ENCODE data around the gene NTPCR. TPM values are rescaled to one million over a fixed set of nuclear protein-coding genes. Genes with fewer than 3 reads are reported as not detected.

The NTPCR gene
- polyA plus RNA-seq, 1 donor (not counting 4 experiments of a cell fraction or from before 2014, with no cell fraction given), result 40.0 TPM

DNA sequence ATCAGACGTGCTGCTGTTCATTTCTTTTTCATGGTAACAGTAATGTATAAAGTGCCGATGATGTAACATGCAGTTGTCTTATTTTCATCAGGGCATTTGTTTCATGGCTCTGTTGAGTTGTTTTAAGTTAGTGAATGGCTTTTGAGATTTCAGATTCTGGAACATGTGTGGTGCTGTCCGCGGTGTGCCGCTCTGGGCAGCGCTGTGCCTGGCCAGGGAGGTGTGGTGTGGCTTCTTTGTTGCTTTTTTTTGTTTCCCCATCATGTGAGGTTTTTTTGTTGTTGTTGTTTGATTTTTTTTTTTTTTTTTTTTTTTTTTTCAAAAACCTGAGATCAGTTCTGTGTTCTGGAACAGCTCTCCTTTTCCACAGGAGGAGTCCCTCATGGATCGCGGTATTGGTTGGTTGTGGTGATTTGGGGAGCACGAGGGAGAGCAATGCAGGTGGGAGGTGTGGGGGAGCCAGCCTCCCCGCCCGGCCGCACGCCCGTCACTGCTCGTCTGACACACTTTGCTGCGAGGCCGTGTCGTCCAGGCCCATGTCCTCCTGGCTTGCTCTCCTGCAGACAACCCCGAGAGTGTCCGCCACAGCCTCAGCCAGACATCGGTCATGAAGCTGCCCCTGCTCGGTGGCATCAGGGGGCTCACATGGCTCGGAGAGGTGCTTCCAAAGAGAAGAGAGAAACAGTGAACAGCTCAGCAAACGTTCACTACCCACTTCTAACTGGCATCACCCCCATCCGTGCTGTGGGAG, 33.6 kb downstream of the NTPCR start:
- Histone ChIP-seq H4K20me1 (ENCODE audit: control insufficient read depth, extremely low read depth, insufficient read depth, low read length) (no peaks in the 10 kb centered on the region), H3K27me3 (ENCODE audit: control insufficient read depth, extremely low read depth, insufficient read depth, low read length) (no peaks in the 10 kb centered on the region), H3K27ac (ENCODE audit: control insufficient read depth, insufficient read depth, low read length) (no peak overlapping the region), H3K4me3 (ENCODE audit: control insufficient read depth in 2 of 3, extremely low read depth in 1 of 3, insufficient read depth in 2 of 3, low read depth in 1 of 3, low read length in 3 of 3) (no peak overlapping the region), H3K9ac (ENCODE audit: control insufficient read depth, extremely low read depth, insufficient read depth, low read length) (no peak overlapping the region), H3K4me1 (ENCODE audit: control insufficient read depth, extremely low read depth, insufficient read depth, low read length) (peaks cover 23% of the 10 kb centered on the region), H3K4me2 (ENCODE audit: control insufficient read depth, extremely low read depth, insufficient read depth, low read depth, low read length) (no peak overlapping the region), H3K79me2 (ENCODE audit: control insufficient read depth, insufficient read depth, low read length) (no peaks in the 10 kb centered on the region), H3K9me3 (ENCODE audit: control insufficient read depth, low read depth, low read length) (no peaks in the 10 kb centered on the region), H3K9me1 (ENCODE audit: control insufficient read depth, extremely low read depth, insufficient read depth, low read length) (no peaks in the 10 kb centered on the region), H2AFZ (ENCODE audit: control insufficient read depth, low read length) (no peak overlapping the region), H3K36me3 (ENCODE audit: control insufficient read depth in 2 of 2, extremely low read depth in 1 of 2, insufficient read depth in 2 of 2, low read length in 2 of 2) (peaks cover 7 to 8% of the 10 kb centered on the region in 2 experiments)
- dilution Hi-C loops (cut with MboI; ENCODE audit: extremely low pct_ligation_motif_present, low sequenced_read_pairs), result no loop called here
- no peak for DNase-seq (ENCODE audit: low read depth, low spot score)
- no peak for FAIRE-seq
- TF ChIP-seq EZH2 (IDR thresholded peaks at IDR 0.05; ENCODE audit: low read length), result no peak

DNA sequence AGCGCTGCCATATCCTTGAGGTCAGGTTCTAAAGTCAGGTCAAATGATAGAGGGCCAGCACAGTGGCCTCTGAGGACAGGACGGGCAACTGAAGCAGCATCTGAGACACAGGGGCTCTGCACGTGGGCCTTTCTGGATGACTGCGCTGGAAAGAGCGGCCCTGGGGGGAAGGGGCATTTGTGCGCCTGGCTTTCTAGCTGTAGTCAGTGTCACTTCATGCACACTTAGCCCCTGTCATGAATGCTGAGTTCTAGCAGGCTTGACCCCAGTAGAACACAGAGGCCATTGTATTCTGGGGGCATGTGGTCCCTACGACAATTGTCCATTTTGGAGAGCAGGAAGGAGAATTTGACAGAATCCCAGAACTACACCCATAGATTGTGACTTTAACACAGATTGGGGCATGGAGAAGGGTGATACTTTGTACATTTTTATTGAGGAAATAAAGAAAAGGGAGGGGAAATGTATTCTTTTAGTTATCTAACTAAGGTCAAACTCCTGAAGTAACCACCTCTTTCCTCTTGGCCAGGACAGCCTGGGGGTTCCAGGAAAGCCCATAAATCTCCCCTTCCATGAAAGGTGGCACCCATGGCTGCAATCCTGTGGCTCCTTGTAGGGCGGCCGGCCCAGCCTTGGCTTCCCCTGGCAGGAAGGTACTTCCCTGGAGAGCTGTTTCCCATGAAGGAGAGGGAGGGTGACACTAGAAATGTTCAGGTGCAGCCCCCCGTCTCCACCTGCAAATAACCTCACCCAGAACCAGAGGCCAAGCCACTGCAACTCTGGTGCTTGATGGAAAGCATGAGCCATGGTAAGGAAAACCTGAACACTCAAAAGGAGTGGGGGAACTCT, 34.4 kb downstream of the NTPCR start:
- TF ChIP-seq, protein P1, sequence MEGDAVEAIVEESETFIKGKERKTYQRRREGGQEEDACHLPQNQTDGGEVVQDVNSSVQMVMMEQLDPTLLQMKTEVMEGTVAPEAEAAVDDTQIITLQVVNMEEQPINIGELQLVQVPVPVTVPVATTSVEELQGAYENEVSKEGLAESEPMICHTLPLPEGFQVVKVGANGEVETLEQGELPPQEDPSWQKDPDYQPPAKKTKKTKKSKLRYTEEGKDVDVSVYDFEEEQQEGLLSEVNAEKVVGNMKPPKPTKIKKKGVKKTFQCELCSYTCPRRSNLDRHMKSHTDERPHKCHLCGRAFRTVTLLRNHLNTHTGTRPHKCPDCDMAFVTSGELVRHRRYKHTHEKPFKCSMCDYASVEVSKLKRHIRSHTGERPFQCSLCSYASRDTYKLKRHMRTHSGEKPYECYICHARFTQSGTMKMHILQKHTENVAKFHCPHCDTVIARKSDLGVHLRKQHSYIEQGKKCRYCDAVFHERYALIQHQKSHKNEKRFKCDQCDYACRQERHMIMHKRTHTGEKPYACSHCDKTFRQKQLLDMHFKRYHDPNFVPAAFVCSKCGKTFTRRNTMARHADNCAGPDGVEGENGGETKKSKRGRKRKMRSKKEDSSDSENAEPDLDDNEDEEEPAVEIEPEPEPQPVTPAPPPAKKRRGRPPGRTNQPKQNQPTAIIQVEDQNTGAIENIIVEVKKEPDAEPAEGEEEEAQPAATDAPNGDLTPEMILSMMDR (optimal IDR thresholded peaks at IDR 0.05 in 1 of 3, IDR thresholded peaks at IDR 0.05 in 1 of 3, conservative IDR thresholded peaks at IDR 0.05 in 1 of 3; ENCODE audit: extremely low read depth in 1 of 3, insufficient read depth in 2 of 3, low read length in 3 of 3), result no peak
- TF ChIP-seq EZH2 (IDR thresholded peaks at IDR 0.05; ENCODE audit: low read length), result no peak
- dilution Hi-C loops (cut with MboI; ENCODE audit: extremely low pct_ligation_motif_present, low sequenced_read_pairs), result no loop called here
- FAIRE-seq, result no peak

More for the DNA sequence above, 34.4 kb downstream of the NTPCR start:
- H3K79me2 ChIP-seq (ENCODE audit: control insufficient read depth, insufficient read depth, low read length), result no peaks in the 10 kb centered on the region
- H3K27ac ChIP-seq (ENCODE audit: control insufficient read depth, insufficient read depth, low read length), result no peak overlapping the region
- no peak overlapping the region for H2AFZ ChIP-seq (ENCODE audit: control insufficient read depth, low read length)
- no peak overlapping the region for H3K9ac ChIP-seq (ENCODE audit: control insufficient read depth, extremely low read depth, insufficient read depth, low read length)
- H3K4me2 ChIP-seq (ENCODE audit: control insufficient read depth, extremely low read depth, insufficient read depth, low read depth, low read length), result no peak overlapping the region
- H3K4me1 ChIP-seq (ENCODE audit: control insufficient read depth, extremely low read depth, insufficient read depth, low read length), result peaks cover 23% of the 10 kb centered on the region
- H3K9me1 ChIP-seq (ENCODE audit: control insufficient read depth, extremely low read depth, insufficient read depth, low read length), result no peaks in the 10 kb centered on the region
- DNase-seq (ENCODE audit: low read depth, low spot score), result no peak
- peaks cover 7 to 8% of the 10 kb centered on the region in 2 experiments for H3K36me3 ChIP-seq (ENCODE audit: control insufficient read depth in 2 of 2, extremely low read depth in 1 of 2, insufficient read depth in 2 of 2, low read length in 2 of 2)
- H3K27me3 ChIP-seq (ENCODE audit: control insufficient read depth, extremely low read depth, insufficient read depth, low read length), result no peaks in the 10 kb centered on the region
- H4K20me1 ChIP-seq (ENCODE audit: control insufficient read depth, extremely low read depth, insufficient read depth, low read length), result no peaks in the 10 kb centered on the region
- H3K9me3 ChIP-seq (ENCODE audit: control insufficient read depth, low read depth, low read length), result no peaks in the 10 kb centered on the region
- no peak overlapping the region for H3K4me3 ChIP-seq (ENCODE audit: control insufficient read depth in 2 of 3, extremely low read depth in 1 of 3, insufficient read depth in 2 of 3, low read depth in 1 of 3, low read length in 3 of 3)
